ENCODE measurements around the gene ELMOD3.
A peak's percentile ranks its signal among the peaks of the same experiment; 100 is the strongest.
"Not testable (repeated sequence)": the region's sequence is repeated elsewhere in the genome, so short reads cannot be mapped to it uniquely, and the experiment has no call there.

Gene ELMOD3

DNA sequence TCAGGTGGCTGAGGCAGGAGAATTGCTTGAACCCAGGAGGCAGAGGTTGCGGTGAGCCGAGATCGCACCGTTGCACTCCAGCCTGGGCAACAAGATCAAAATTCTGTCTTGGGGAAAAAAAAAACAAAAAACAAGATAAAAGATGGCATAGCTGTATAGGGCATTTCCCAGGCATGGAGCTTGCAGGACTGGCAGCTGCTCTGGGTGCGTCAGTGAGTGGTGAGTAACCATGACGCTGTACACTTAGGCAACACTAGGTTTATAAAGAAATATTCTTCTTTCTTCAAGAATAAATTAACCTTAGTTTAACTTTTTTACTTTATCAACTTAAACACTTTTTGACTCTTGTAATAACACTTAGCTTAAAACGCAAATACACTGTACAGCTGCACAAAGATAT is 42.2 kb upstream of the ELMOD3 start:
- ChIA-PET POLR2A (ENCODE audit: low non-redundant PET) (interaction anchor here (1.4 kb wide), 1 partner anchor 15 kb away, joined by 8 read pairs; no protein-coding TSS in a partner anchor), CTCF (no interaction called here)
- TF ChIP-seq, protein P1, sequence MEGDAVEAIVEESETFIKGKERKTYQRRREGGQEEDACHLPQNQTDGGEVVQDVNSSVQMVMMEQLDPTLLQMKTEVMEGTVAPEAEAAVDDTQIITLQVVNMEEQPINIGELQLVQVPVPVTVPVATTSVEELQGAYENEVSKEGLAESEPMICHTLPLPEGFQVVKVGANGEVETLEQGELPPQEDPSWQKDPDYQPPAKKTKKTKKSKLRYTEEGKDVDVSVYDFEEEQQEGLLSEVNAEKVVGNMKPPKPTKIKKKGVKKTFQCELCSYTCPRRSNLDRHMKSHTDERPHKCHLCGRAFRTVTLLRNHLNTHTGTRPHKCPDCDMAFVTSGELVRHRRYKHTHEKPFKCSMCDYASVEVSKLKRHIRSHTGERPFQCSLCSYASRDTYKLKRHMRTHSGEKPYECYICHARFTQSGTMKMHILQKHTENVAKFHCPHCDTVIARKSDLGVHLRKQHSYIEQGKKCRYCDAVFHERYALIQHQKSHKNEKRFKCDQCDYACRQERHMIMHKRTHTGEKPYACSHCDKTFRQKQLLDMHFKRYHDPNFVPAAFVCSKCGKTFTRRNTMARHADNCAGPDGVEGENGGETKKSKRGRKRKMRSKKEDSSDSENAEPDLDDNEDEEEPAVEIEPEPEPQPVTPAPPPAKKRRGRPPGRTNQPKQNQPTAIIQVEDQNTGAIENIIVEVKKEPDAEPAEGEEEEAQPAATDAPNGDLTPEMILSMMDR (conservative IDR thresholded peaks at IDR 0.05; ENCODE audit: low read depth): no peak
- peak overlapping the region; percentile 91 for H3K27ac ChIP-seq
- DNase-seq (ENCODE audit: low spot score): peak; percentile 71

DNA sequence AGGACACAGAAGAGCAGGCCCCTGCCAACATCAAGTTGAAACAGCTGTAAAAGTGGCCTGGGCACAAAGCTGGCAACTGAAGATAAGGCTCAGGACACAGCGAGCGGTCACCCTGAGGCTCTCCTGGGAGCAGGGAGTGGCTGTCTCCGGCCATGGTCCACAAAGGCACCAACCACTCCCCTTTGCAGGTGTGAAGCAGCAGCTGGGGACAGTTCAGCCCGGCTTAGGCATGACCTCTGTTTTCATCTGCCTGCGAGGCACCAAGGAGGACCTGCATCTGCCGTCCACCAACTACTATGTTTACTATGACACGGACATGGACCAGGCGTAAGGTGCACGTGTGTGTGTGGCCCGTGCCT is 39.7 kb upstream of the ELMOD3 start:
- TF ChIP-seq, protein P1 (conservative IDR thresholded peaks at IDR 0.05; ENCODE audit: low read depth): no peak
- peak overlapping the region; percentile 91 for H3K27ac ChIP-seq
- DNase-seq (ENCODE audit: low spot score): no peak
- POLR2A ChIA-PET (ENCODE audit: low non-redundant PET): interaction anchor here (0.6 kb wide), 1 partner anchor 36 kb away, joined by 3 read pairs; no protein-coding TSS in a partner anchor
- CTCF ChIA-PET: interaction anchor here (0.6 kb wide), 2 partner anchors 50 to 442 kb away, joined by 4 to 6 read pairs; no protein-coding TSS in a partner anchor

DNA sequence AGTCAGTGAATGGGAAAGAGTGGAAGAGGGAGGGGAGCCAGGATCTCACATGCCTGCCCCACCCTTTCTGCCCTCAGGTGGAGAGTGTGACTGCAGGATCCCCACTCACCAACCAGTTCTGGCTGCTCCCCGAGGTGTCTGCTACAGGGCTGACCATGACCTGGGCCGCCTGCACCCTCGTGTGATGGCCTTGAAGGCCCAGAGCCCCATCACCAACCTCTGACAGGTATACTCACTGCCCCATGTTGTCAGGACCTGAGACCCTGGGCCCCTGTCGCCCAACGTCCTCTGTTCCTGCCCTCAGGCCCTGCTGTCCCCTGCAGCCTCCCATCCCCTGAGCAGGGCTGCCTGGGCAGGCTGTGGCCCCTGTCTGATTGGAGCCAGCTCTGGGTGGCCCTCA is 38.6 kb upstream of the ELMOD3 start:
- DNase-seq (ENCODE audit: low spot score); CTCF ChIA-PET: not testable (repeated sequence)
- POLR2A ChIA-PET (ENCODE audit: low non-redundant PET): interaction anchor here (0.5 kb wide), 1 partner anchor 41 kb away, joined by 3 read pairs; no protein-coding TSS in a partner anchor
- H3K27ac ChIP-seq: peak overlapping the region; percentile 91

DNA sequence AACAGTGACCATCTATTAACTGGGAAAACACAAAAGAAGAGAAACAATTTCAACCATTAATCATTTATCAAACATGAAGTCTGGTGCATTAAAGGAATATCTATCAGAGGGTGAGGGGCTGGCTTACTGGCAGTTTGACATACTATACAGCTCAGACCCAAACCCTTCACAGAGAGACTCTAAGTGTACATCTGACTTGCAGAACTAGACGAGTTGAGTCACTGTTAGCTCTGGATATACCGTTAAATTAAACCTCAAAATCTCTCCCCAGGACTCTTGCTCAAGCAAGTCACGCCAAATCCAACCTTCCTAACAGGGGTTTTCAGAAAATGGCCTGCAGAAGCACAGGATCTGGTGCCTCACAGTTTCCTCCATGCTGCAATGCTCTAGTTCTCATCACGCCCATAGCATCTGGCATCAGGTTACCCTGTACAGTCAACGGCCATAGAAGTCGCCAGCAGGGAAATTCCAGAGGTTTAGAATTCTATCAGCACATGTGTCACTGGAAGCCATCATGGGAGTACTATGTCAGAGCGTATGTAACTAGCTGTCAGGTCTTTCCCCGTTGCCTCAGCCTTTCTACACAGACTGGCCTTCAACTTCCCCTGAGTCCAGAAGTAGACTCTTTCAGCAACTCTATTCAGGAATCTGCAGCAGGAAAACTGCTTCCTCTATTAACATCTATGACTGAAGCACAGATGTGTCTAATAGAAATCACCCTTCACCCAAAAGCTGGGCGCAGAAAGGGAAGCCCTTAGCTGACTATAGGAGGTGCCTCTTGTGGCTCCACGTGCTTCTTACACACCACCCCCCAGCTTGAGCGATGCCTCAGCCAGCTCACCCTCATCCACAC is 36.1 kb upstream of the ELMOD3 start:
- peak; percentile 15 for DNase-seq (ENCODE audit: low spot score)
- ChIA-PET POLR2A (ENCODE audit: low non-redundant PET) (interaction anchor here (0.7 kb wide), 1 partner anchor 1358 kb away, joined by 3 read pairs; no protein-coding TSS in a partner anchor), CTCF (interaction anchor here (0.9 to 1.0 kb wide), 2 partner anchors 16 to 18 kb away, joined by 3 to 4 read pairs; no protein-coding TSS in a partner anchor)
- peak overlapping the region; percentile 46 for H3K27ac ChIP-seq
- TF ChIP-seq, protein P1 (conservative IDR thresholded peaks at IDR 0.05; ENCODE audit: low read depth): no peak

DNA sequence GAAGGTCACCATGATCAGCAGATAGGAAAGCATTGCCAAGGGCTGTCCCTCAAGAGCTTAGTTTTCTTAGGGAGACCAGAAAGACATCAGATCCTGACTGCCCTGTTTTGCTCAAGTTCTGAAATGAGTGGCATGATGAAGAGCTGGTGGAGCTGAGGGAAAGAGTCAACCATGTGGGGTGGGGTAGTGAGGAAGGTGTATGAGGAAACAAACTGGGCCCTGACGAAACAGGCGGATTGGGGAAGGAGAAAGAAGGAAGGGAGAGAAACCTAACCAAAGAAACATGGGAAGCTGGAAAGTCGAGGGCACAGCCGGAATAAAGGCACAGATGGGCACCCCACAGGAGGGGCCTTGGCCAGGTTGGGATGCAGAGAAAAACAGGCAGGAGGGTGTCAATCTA is 34.8 kb upstream of the ELMOD3 start:
- CTCF ChIA-PET: interaction anchor here (1.1 to 1.8 kb wide), 2 partner anchors 232 to 245 kb away, joined by 3 to 5 read pairs; no protein-coding TSS in a partner anchor
- H3K27ac ChIP-seq: no peak overlapping the region
- TF ChIP-seq, protein P1 (conservative IDR thresholded peaks at IDR 0.05; ENCODE audit: low read depth): no peak
- no peak for DNase-seq (ENCODE audit: low spot score)
- POLR2A ChIA-PET (ENCODE audit: low non-redundant PET): no interaction called here

DNA sequence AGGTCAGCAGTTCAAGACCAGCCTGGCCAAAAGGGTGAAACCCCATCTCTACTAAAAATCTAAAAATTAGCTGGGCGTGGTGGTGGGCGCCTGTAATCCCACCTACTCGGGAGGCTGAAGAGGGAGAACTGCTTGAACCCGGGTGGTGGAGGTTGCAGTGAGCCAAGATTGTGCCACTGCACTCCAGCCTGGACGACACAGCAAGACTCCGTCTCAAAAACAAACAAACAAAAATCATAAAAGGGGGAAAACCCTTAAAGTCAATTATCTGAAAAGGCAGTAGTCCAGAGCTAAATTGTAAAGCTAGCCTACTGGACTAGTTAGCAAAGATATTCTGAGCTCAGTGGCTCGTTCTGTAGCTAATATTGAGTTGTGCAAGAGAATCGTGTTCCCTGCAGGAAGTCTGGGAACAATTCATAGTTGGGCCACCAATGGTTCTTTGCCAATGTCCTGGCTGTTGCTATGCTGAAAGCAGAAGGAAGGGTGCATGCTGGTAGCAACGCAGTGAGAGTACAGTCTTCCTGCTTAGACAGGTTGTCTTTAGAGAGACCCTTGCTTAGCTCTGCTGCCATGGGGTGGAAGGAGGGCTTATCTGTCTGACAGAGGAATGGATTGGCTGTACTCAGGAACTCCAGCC is 31.1 kb upstream of the ELMOD3 start:
- peak overlapping the region; percentile 19; the same call in 1 of the 2 replicates for H3K27ac ChIP-seq
- ChIA-PET CTCF (no interaction called here), POLR2A (ENCODE audit: low non-redundant PET) (no interaction called here)
- TF ChIP-seq, protein P1 (conservative IDR thresholded peaks at IDR 0.05; ENCODE audit: low read depth): no peak
- DNase-seq (ENCODE audit: low spot score): no peak

DNA sequence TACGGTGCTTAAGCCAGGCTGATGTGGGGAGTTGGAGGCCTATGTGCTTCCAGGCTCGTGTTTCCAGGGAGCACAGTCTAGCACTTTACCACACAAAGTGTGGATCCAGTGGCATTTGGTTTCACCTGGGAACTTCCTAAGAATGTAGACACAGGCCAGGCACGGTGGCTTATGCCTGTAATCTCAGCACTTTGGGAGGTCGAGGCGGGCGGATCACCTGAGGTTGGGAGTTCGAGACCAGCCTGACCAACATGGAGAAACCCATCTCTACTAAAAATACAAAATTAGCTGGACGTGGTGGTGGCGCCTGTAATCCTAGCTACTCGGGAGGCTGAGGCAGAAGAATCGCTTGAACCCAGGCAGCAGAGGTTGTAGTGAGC is 30.6 kb upstream of the ELMOD3 start:
- DNase-seq (ENCODE audit: low spot score); POLR2A ChIA-PET (ENCODE audit: low non-redundant PET); CTCF ChIA-PET: not testable (repeated sequence)
- peak overlapping the region; percentile 19; the same call in 1 of the 2 replicates for H3K27ac ChIP-seq

Measured in RWPE1 (cell line).